ENCODE data around the gene COPZ1. TPM values are rescaled to one million over a fixed set of nuclear protein-coding genes. Genes with fewer than 3 reads are reported as not detected.
A peak's percentile ranks its signal among the peaks of the same experiment; 100 is the strongest.

Gene COPZ1
- total and polyA plus RNA-seq, 2 donors (not counting 3 experiments of a cell fraction or from before 2014, with no cell fraction given): 143 to 174 TPM

DNA sequence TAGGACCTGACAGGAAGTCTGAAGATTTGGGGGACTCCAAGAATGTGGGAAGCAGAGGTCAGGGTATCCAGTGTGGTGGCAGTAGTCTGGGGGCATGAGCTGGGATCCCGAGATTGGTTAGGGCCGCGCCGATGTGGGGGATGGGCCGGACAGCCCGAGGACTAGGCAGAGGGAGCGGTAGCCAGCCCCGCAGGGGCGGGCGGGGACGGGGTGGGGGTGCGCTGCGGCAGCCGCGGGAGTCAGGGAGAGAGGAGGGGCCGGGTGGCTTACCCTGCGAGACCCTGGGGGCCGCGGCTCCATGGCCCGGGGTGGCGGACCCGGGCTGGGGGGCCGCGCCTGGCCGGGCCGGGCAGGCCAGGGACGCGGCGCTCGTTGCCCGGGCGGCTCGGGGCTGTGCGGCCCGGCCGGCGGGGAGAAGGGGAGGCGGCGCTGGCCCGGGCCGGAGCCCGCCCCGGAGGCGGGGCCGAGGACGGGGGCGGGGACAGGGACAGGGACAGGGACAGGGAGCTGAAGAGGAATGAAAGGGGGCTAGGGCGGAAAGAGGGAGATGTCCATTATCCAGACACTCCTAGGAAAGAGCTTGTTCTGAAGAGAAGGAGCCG lies 54.0 kb downstream of the COPZ1 start:
- peak overlapping the region in 2 of 3 experiments; percentile 37 to 47 for H3K4me3 ChIP-seq (replicated peaks in 1 of 3; ENCODE audit: insufficient read depth in 1 of 3, low read depth in 1 of 3, low read length in 3 of 3)
- no peak for FAIRE-seq
- H2AFZ ChIP-seq (ENCODE audit: low read depth, low read length): peak overlapping the region; percentile 67
- no TSS peak for BruUV-seq (replicated peaks)
- H4K20me1 ChIP-seq (replicated peaks; ENCODE audit: control insufficient read depth, extremely low read depth, insufficient read depth, low read length): no peaks in the 10 kb centered on the region
- no peaks in the 10 kb centered on the region for H3K36me3 ChIP-seq (ENCODE audit: control insufficient read depth in 2 of 2, extremely low read depth in 1 of 2, insufficient read depth in 2 of 2, low read length in 2 of 2)
- no peaks in the 10 kb centered on the region for H3K9me1 ChIP-seq (replicated peaks; ENCODE audit: control insufficient read depth, extremely low read depth, insufficient read depth, low read length)
- dilution Hi-C loops (cut with MboI; ENCODE audit: extremely low pct_ligation_motif_present, low sequenced_read_pairs) (no loop called here), intact Hi-C loops (cut with micrococcal nuclease) (loop anchor here (1.0 kb wide), 3 partner anchors 9 to 60 kb away; no protein-coding TSS in a partner anchor)
- ChIA-PET POLR2A (interaction anchor here (1.0 to 1.4 kb wide), 2 partner anchors 9 to 32 kb away, joined by 3 to 5 read pairs; no protein-coding TSS in a partner anchor), CTCF (interaction anchor here (0.7 to 4.6 kb wide), 46 partner anchors 8 to 373 kb away, joined by 3 to 142 read pairs (median 4); partner anchors contain the start of gene COPZ1)
- H3K9me3 ChIP-seq (replicated peaks; ENCODE audit: control insufficient read depth, insufficient read depth, low read length): no peaks in the 10 kb centered on the region
- peak overlapping the region; percentile 87 for H3K4me2 ChIP-seq (ENCODE audit: insufficient read depth, low read length)
- peaks cover 4% of the 10 kb centered on the region for H3K4me1 ChIP-seq (ENCODE audit: control insufficient read depth, extremely low read depth, insufficient read depth, low read length)
- H3K9ac ChIP-seq (replicated peaks; ENCODE audit: extremely low read depth, insufficient read depth, low read length): peak overlapping the region; percentile 22
- H3K27me3 ChIP-seq (ENCODE audit: control insufficient read depth in 2 of 2, insufficient read depth in 2 of 2, low read length in 2 of 2): no peaks in the 10 kb centered on the region
- H3K79me2 ChIP-seq (ENCODE audit: control insufficient read depth, insufficient read depth, low read length): no peaks in the 10 kb centered on the region
- DNase-seq (ENCODE audit: low read depth, low spot score): peak; percentile 36
- no peak overlapping the region for H3K27ac ChIP-seq (ENCODE audit: insufficient read depth, low read depth, low read length)
- TF ChIP-seq POLR2AphosphoS5 (IDR thresholded peaks at IDR 0.05; ENCODE audit: insufficient read depth, low read depth, low read length): peak; percentile 18
- TF ChIP-seq GATA2 (IDR thresholded peaks at IDR 0.05; ENCODE audit: insufficient read depth, insufficient read length, low read depth, low read length): no peak
- no peak for TF ChIP-seq POLR2A (IDR thresholded peaks at IDR 0.05; ENCODE audit: low read depth, low read length)

- POLR2A ChIA-PET: interaction anchor here (1.0 to 1.4 kb wide), 2 partner anchors 9 to 32 kb away, joined by 3 to 5 read pairs; no protein-coding TSS in a partner anchor
- Histone ChIP-seq H3K9ac (replicated peaks; ENCODE audit: extremely low read depth, insufficient read depth, low read length) (peak overlapping the region; percentile 22), H3K27ac (ENCODE audit: insufficient read depth, low read depth, low read length) (no peak overlapping the region)
These were observed 54.7 kb downstream of the COPZ1 start for GRCh38 chr12:54379398-54380201.

More at GRCh38 chr12:54379398-54380201, 54.7 kb downstream of the COPZ1 start:
- peak; percentile 18 for TF ChIP-seq POLR2AphosphoS5 (IDR thresholded peaks at IDR 0.05; ENCODE audit: insufficient read depth, low read depth, low read length)
- TF ChIP-seq POLR2A (IDR thresholded peaks at IDR 0.05; ENCODE audit: low read depth, low read length): no peak
- no peak for TF ChIP-seq JUN (IDR thresholded peaks at IDR 0.05; ENCODE audit: borderline replicate concordance, insufficient read depth, insufficient read length, low read depth)
- TF ChIP-seq EZH2 (IDR thresholded peaks at IDR 0.05; ENCODE audit: borderline replicate concordance, low read depth, low read length, severe bottlenecking): no peak
- TF ChIP-seq, protein P1, sequence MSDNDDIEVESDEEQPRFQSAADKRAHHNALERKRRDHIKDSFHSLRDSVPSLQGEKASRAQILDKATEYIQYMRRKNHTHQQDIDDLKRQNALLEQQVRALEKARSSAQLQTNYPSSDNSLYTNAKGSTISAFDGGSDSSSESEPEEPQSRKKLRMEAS (IDR thresholded peaks at IDR 0.05; ENCODE audit: insufficient read depth, insufficient read length): no peak
- no peak for TF ChIP-seq MYC (IDR thresholded peaks at IDR 0.05; ENCODE audit: low read depth, low read length)
- TF ChIP-seq, protein P2, sequence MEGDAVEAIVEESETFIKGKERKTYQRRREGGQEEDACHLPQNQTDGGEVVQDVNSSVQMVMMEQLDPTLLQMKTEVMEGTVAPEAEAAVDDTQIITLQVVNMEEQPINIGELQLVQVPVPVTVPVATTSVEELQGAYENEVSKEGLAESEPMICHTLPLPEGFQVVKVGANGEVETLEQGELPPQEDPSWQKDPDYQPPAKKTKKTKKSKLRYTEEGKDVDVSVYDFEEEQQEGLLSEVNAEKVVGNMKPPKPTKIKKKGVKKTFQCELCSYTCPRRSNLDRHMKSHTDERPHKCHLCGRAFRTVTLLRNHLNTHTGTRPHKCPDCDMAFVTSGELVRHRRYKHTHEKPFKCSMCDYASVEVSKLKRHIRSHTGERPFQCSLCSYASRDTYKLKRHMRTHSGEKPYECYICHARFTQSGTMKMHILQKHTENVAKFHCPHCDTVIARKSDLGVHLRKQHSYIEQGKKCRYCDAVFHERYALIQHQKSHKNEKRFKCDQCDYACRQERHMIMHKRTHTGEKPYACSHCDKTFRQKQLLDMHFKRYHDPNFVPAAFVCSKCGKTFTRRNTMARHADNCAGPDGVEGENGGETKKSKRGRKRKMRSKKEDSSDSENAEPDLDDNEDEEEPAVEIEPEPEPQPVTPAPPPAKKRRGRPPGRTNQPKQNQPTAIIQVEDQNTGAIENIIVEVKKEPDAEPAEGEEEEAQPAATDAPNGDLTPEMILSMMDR (IDR thresholded peaks at IDR 0.05; ENCODE audit: extremely low read depth in 1 of 2, insufficient read depth in 1 of 2, low read depth in 1 of 2, low read length in 2 of 2): peak; percentile 100
- no peak for TF ChIP-seq GATA2 (IDR thresholded peaks at IDR 0.05; ENCODE audit: insufficient read depth, insufficient read length, low read depth, low read length)
- no peak for TF ChIP-seq FOS (IDR thresholded peaks at IDR 0.05; ENCODE audit: borderline replicate concordance, insufficient read depth, low read length)
- no peaks in the 10 kb centered on the region for H4K20me1 ChIP-seq (replicated peaks; ENCODE audit: control insufficient read depth, extremely low read depth, insufficient read depth, low read length)
- no peaks in the 10 kb centered on the region for H3K9me3 ChIP-seq (replicated peaks; ENCODE audit: control insufficient read depth, insufficient read depth, low read length)
- no peaks in the 10 kb centered on the region for H3K27me3 ChIP-seq (ENCODE audit: control insufficient read depth in 2 of 2, insufficient read depth in 2 of 2, low read length in 2 of 2)
- BruUV-seq (replicated peaks): no TSS peak
- peak; percentile 80 for FAIRE-seq
- no peaks in the 10 kb centered on the region for H3K36me3 ChIP-seq (ENCODE audit: control insufficient read depth in 2 of 2, extremely low read depth in 1 of 2, insufficient read depth in 2 of 2, low read length in 2 of 2)
- H2AFZ ChIP-seq (ENCODE audit: low read depth, low read length): peak overlapping the region; percentile 67
- dilution Hi-C loops (cut with MboI; ENCODE audit: extremely low pct_ligation_motif_present, low sequenced_read_pairs): no loop called here
- intact Hi-C loops (cut with micrococcal nuclease): loop anchor here (1.0 kb wide), 3 partner anchors 9 to 60 kb away; no protein-coding TSS in a partner anchor
- DNase-seq (ENCODE audit: low read depth, low spot score): peak; percentile 83
- H3K79me2 ChIP-seq (ENCODE audit: control insufficient read depth, insufficient read depth, low read length): no peaks in the 10 kb centered on the region
- peak overlapping the region; percentile 87 for H3K4me2 ChIP-seq (ENCODE audit: insufficient read depth, low read length)
- CTCF ChIA-PET: interaction anchor here (0.7 to 4.6 kb wide), 47 partner anchors 8 to 374 kb away, joined by 3 to 142 read pairs (median 4); partner anchors contain the start of gene COPZ1
- H3K4me1 ChIP-seq (ENCODE audit: control insufficient read depth, extremely low read depth, insufficient read depth, low read length): peaks cover 4% of the 10 kb centered on the region
- no peaks in the 10 kb centered on the region for H3K9me1 ChIP-seq (replicated peaks; ENCODE audit: control insufficient read depth, extremely low read depth, insufficient read depth, low read length)
- H3K4me3 ChIP-seq (replicated peaks in 1 of 3; ENCODE audit: insufficient read depth in 1 of 3, low read depth in 1 of 3, low read length in 3 of 3): peak overlapping the region in 2 of 3 experiments; percentile 10 to 47

Data from endothelial cell of umbilical vein (primary cell).